ENCODE results near the gene GRIK4.
"Not testable (repeated sequence)": the region's sequence is repeated elsewhere in the genome, so short reads cannot be mapped to it uniquely, and the experiment has no call there.

DNA sequence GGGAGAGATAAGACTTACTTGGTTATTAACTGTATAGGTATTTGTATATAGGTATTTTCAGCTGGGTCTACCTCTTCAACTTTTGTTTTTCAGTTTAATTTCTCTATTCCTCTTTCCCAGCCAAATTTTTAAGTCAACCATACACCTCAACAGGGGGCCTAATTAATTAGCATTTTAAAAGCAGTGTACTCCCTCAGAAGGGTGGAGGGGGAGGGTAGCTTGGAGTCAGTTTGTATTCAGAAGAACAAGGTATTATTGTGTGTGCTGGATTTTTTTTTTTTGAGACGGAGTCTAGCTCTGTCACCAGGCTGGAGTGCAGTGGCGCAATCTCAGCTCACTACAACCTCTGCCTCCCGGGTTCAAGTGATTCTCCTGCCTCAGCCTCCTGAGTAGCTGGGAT lies 8.0 kb upstream of the GRIK4 start:
- TF ChIP-seq, protein P1, sequence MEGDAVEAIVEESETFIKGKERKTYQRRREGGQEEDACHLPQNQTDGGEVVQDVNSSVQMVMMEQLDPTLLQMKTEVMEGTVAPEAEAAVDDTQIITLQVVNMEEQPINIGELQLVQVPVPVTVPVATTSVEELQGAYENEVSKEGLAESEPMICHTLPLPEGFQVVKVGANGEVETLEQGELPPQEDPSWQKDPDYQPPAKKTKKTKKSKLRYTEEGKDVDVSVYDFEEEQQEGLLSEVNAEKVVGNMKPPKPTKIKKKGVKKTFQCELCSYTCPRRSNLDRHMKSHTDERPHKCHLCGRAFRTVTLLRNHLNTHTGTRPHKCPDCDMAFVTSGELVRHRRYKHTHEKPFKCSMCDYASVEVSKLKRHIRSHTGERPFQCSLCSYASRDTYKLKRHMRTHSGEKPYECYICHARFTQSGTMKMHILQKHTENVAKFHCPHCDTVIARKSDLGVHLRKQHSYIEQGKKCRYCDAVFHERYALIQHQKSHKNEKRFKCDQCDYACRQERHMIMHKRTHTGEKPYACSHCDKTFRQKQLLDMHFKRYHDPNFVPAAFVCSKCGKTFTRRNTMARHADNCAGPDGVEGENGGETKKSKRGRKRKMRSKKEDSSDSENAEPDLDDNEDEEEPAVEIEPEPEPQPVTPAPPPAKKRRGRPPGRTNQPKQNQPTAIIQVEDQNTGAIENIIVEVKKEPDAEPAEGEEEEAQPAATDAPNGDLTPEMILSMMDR (conservative IDR thresholded peaks at IDR 0.05) = not testable (repeated sequence)
- not testable (repeated sequence) for TF ChIP-seq EZH2 (IDR thresholded peaks at IDR 0.05; ENCODE audit: low read depth)
